Loucy (cell line): ENCODE measurements around the gene TP53TG5.
"Not testable (repeated sequence)": the region's sequence is repeated elsewhere in the genome, so short reads cannot be mapped to it uniquely, and the experiment has no call there.

Source experiments
- H2AFZ ChIP-seq: fragments of 200-600 bp; sonication (generic); 2 replicates; pipeline ENCODE4 v1.6.0; 2016; ENCODE audit warnings: antibody characterized with exemption, mild to moderate bottlenecking, low read length, moderate library complexity
- H3F3A ChIP-seq: fragments of 200-600 bp; 2 replicates; pipeline ENCODE4 v1.6.0; 2016; ENCODE audit warnings: antibody characterized with exemption, low read depth, mild to moderate bottlenecking
- H3K27me3 ChIP-seq: fragments of 200-600 bp; sonication (generic); 2 replicates; pipeline ENCODE4 v1.6.1; 2014; ENCODE audit warnings: low read length, mild to moderate bottlenecking; ENCODE audit not compliant: insufficient read depth, poor library complexity, severe bottlenecking
- H3K36me3 ChIP-seq: fragments of 200-600 bp; sonication (generic); 2 replicates; pipeline ENCODE4 v1.6.1; 2016; ENCODE audit warnings: low read length; ENCODE audit not compliant: insufficient read depth
- H3K4me1 ChIP-seq: fragments of 200-600 bp; sonication (generic); 2 replicates; pipeline ENCODE4 v1.5.1; 2014; ENCODE audit warnings: low read length, mild to moderate bottlenecking; ENCODE audit not compliant: insufficient read depth, poor library complexity, severe bottlenecking
- H3K4me2 ChIP-seq: fragments of 200-600 bp; sonication (generic); 2 replicates; pipeline ENCODE4 v1.6.0; 2014; ENCODE audit warnings: antibody characterized with exemption, low read length, low read depth, mild to moderate bottlenecking; ENCODE audit not compliant: poor library complexity, severe bottlenecking
- H3K4me3 ChIP-seq: fragments of 200-600 bp; sonication (generic); 2 replicates; pipeline ENCODE4 v1.5.1; 2014; ENCODE audit warnings: low read length, mild to moderate bottlenecking, mixed read lengths; ENCODE audit not compliant: poor library complexity, severe bottlenecking
- H3K79me2 ChIP-seq: fragments of 200-600 bp; sonication (generic); 2 replicates; pipeline ENCODE4 v1.6.1; 2014; ENCODE audit warnings: low read length; ENCODE audit not compliant: insufficient read depth
- H3K9ac ChIP-seq: fragments of 200-600 bp; sonication (generic); 2 replicates; pipeline ENCODE4 v1.6.0; 2014; ENCODE audit warnings: mild to moderate bottlenecking, low read depth, low read length, moderate library complexity; ENCODE audit not compliant: poor library complexity, severe bottlenecking
- H3K9me2 ChIP-seq: fragments of 200-600 bp; sonication (generic); replicated peaks from 2 replicates; pipeline ENCODE4 v1.6.1; 2016; ENCODE audit warnings: low read depth, low read length, mixed read lengths
- H3K9me3 ChIP-seq: fragments of 200-600 bp; sonication (generic); 2 replicates; pipeline ENCODE4 v1.6.1; 2014; ENCODE audit warnings: mild to moderate bottlenecking, antibody characterized with exemption, low read length, low read depth; ENCODE audit not compliant: insufficient read depth
- H4K20me1 ChIP-seq: fragments of 200-600 bp; sonication (generic); 2 replicates; pipeline ENCODE4 v1.6.0; 2014; ENCODE audit warnings: antibody characterized with exemption, low read length, mild to moderate bottlenecking; ENCODE audit not compliant: insufficient read depth, poor library complexity, severe bottlenecking
- EZH2phosphoT487 ChIP-seq: fragments of 200-600 bp; IDR thresholded peaks from 2 replicates; pipeline ENCODE4 v1.6.1; 2018; ENCODE audit warnings: antibody characterized with exemption, mild to moderate bottlenecking, moderate library complexity, borderline replicate concordance
- TF ChIP-seq, protein P1 (sequence below): fragments of 200-600 bp; sonication (generic); conservative IDR thresholded peaks from 2 replicates; pipeline ENCODE4 v1.5.1; 2014; ENCODE audit warnings: mild to moderate bottlenecking, antibody characterized with exemption, low read length

TP53TG5 gene

GRCh38 chr20:45352729-45353128, 25.4 kb downstream of the TP53TG5 start:
- H3K9ac ChIP-seq, result no peak overlapping the region
- H3K79me2 ChIP-seq, result no peaks in the 10 kb centered on the region
- no peaks in the 10 kb centered on the region for H4K20me1 ChIP-seq
- H3K27me3 ChIP-seq, result no peaks in the 10 kb centered on the region
- TF ChIP-seq EZH2phosphoT487, result no peak
- TF ChIP-seq, protein P1, sequence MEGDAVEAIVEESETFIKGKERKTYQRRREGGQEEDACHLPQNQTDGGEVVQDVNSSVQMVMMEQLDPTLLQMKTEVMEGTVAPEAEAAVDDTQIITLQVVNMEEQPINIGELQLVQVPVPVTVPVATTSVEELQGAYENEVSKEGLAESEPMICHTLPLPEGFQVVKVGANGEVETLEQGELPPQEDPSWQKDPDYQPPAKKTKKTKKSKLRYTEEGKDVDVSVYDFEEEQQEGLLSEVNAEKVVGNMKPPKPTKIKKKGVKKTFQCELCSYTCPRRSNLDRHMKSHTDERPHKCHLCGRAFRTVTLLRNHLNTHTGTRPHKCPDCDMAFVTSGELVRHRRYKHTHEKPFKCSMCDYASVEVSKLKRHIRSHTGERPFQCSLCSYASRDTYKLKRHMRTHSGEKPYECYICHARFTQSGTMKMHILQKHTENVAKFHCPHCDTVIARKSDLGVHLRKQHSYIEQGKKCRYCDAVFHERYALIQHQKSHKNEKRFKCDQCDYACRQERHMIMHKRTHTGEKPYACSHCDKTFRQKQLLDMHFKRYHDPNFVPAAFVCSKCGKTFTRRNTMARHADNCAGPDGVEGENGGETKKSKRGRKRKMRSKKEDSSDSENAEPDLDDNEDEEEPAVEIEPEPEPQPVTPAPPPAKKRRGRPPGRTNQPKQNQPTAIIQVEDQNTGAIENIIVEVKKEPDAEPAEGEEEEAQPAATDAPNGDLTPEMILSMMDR, result no peak
- H3K4me2 ChIP-seq, result no peak overlapping the region
- no peaks in the 10 kb centered on the region for H3K36me3 ChIP-seq
- no peak overlapping the region for H2AFZ ChIP-seq
- H3K4me1 ChIP-seq, result peaks cover 5% of the 10 kb centered on the region
- no peak overlapping the region for H3K4me3 ChIP-seq
- H3K9me2 ChIP-seq, result no peaks in the 10 kb centered on the region
- H3F3A ChIP-seq, result no peaks in the 10 kb centered on the region
- H3K9me3 ChIP-seq, result no peaks in the 10 kb centered on the region

DNA sequence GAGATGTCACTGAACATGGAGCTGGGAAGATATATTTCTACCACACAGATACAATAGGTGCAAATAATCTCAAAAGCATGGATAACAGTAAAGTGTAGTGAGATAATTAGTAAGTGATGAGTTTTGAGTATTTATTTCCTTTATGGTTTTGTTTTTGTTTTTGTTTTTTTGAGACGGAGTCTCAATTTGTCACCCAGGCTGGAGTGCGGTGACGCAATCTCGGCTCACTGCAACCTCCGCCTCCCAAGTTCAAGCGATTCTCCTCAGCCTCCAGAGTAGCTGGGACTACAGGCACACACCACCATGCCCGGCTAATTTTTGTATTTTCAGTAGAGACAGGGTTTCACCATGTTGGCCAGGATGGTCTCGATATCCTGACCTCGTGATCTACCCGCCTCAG, 27.3 kb downstream of the TP53TG5 start:
- H3K9me3 ChIP-seq, H3K9me2 ChIP-seq, H3F3A ChIP-seq, H3K4me3 ChIP-seq, H2AFZ ChIP-seq, H3K9ac ChIP-seq, H3K27me3 ChIP-seq, H3K36me3 ChIP-seq, H3K4me2 ChIP-seq, H4K20me1 ChIP-seq, H3K79me2 ChIP-seq: not testable (repeated sequence)
- peaks cover 12% of the 10 kb centered on the region for H3K4me1 ChIP-seq

GRCh38 chr20:45350217-45350616, 27.9 kb downstream of the TP53TG5 start:
- Histone ChIP-seq H3K9me3 (no peaks in the 10 kb centered on the region), H3K79me2 (no peaks in the 10 kb centered on the region), H3F3A (no peaks in the 10 kb centered on the region), H3K27me3 (no peaks in the 10 kb centered on the region), H3K4me3 (no peak overlapping the region), H2AFZ (no peak overlapping the region), H3K9me2 (no peaks in the 10 kb centered on the region), H3K36me3 (no peaks in the 10 kb centered on the region), H3K4me1 (peaks cover 18% of the 10 kb centered on the region), H4K20me1 (no peaks in the 10 kb centered on the region), H3K9ac (no peak overlapping the region), H3K4me2 (no peak overlapping the region)
- TF ChIP-seq EZH2phosphoT487, result no peak
- TF ChIP-seq, protein P1, result no peak

GRCh38 chr20:45347936-45348778, 30.0 kb downstream of the TP53TG5 start, which contains the start of gene SDC4:
Gene SDC4 (minus strand): TSS chr20:45348424. CDS start chr20:45348384, 40 bp downstream.
- Histone ChIP-seq H3K27me3 (no peaks in the 10 kb centered on the region), H3K9ac (no peak within 1 kb of the TSS), H3F3A (no peaks in the 10 kb centered on the region), H3K9me2 (no peaks in the 10 kb centered on the region), H3K4me3 (no peak within 1 kb of the TSS), H3K79me2 (no peaks in the 10 kb centered on the region), H3K4me1 (peaks cover 33% of the 10 kb centered on the region), H3K4me2 (no peak within 1 kb of the TSS), H3K36me3 (no peaks in the 10 kb centered on the region), H2AFZ (no peak within 1 kb of the TSS), H3K9me3 (no peaks in the 10 kb centered on the region), H4K20me1 (no peaks in the 10 kb centered on the region)
- no peak for TF ChIP-seq EZH2phosphoT487
- TF ChIP-seq, protein P1, result no peak
